ENCODE measurements around the gene C5orf22. TPM values are rescaled to one million over a fixed set of nuclear protein-coding genes. Genes with fewer than 3 reads are reported as not detected.

The C5orf22 gene
- total and polyA plus RNA-seq, 4 donors: 4.6 to 10.3 (median 7.0) TPM

GRCh38 chr5:31487506-31487905, 44.6 kb upstream of the C5orf22 start:
- Histone ChIP-seq H3K27ac (ENCODE audit: low read depth in 1 of 2, low read length in 2 of 2) (no peak overlapping the region), H3K36me3 (ENCODE audit: control insufficient read depth in 4 of 4, insufficient read depth in 3 of 4, low read depth in 1 of 4, low read length in 3 of 4) (peaks cover 6 to 32% (median 19%) of the 10 kb centered on the region in 4 donors), H3K27me3 (ENCODE audit: control insufficient read depth in 4 of 4, insufficient read depth in 4 of 4, low read length in 3 of 4) (no peaks in the 10 kb centered on the region), H3K4me1 (ENCODE audit: control insufficient read depth in 4 of 4, insufficient read depth in 4 of 4, low read length in 3 of 4) (no peaks in the 10 kb centered on the region), H3K9me3 (ENCODE audit: control insufficient read depth in 4 of 4, low read length in 3 of 4) (no peaks in the 10 kb centered on the region), H3K9ac (ENCODE audit: low read depth in 1 of 2, low read length in 2 of 2) (no peak overlapping the region), H3K4me3 (ENCODE audit: low read depth in 1 of 3, low read length in 3 of 3) (no peak overlapping the region)
- DNase-seq (ENCODE audit: low spot score): no peak
- TF ChIP-seq ZBTB33 (IDR thresholded peaks at IDR 0.05): no peak
- TF ChIP-seq FOXA2 (IDR thresholded peaks at IDR 0.05): no peak
- no peak for TF ChIP-seq CTCF (IDR thresholded peaks at IDR 0.05; ENCODE audit: low read depth, low read length, missing input control)
- TF ChIP-seq FOXA1 (IDR thresholded peaks at IDR 0.05): no peak
- TF ChIP-seq SP1 (IDR thresholded peaks at IDR 0.05): no peak
- no peak for TF ChIP-seq HNF4A (conservative IDR thresholded peaks at IDR 0.05)
- no peak for TF ChIP-seq EGR1 (IDR thresholded peaks at IDR 0.05; ENCODE audit: low read depth in 2 of 2)
- TF ChIP-seq HNF4G (IDR thresholded peaks at IDR 0.05): no peak
- TF ChIP-seq, protein P1, sequence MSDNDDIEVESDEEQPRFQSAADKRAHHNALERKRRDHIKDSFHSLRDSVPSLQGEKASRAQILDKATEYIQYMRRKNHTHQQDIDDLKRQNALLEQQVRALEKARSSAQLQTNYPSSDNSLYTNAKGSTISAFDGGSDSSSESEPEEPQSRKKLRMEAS (IDR thresholded peaks at IDR 0.05): no peak
- no peak for TF ChIP-seq RXRA (IDR thresholded peaks at IDR 0.05)
- TF ChIP-seq, protein P2, sequence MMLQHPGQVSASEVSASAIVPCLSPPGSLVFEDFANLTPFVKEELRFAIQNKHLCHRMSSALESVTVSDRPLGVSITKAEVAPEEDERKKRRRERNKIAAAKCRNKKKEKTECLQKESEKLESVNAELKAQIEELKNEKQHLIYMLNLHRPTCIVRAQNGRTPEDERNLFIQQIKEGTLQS (IDR thresholded peaks at IDR 0.05): no peak
- no peak for TF ChIP-seq GABPA (IDR thresholded peaks at IDR 0.05 in 1 of 2, conservative IDR thresholded peaks at IDR 0.05 in 1 of 2)
- TF ChIP-seq RAD21 (IDR thresholded peaks at IDR 0.05): no peak
- 91% methylated on average over 2 of the region's 2 CpGs for WGBS

DNA sequence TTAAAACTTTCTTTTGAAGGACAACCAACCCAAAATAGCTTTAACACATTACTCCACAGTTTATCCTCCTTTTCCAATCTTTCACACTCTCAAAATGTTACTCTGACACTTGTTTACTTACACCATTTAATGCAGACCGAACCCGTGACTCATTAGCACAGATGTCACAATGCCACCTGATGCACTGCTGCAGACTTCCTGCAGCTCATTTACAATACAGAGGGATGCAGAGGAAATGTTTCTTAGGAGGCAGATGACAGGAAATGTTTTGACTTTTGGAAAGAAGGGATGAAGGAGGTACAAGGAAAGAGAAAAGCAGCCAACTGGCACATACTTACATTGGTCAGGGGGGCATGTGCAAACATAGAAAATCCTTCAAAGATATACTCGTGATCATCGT, 39.2 kb upstream of the C5orf22 start:
- Histone ChIP-seq H3K36me3 (ENCODE audit: control insufficient read depth in 4 of 4, insufficient read depth in 3 of 4, low read depth in 1 of 4, low read length in 3 of 4) (peaks cover 14 to 44% (median 32%) of the 10 kb centered on the region in 4 donors), H3K27ac (ENCODE audit: low read depth in 1 of 2, low read length in 2 of 2) (no peak overlapping the region)

More for the DNA sequence above, 39.2 kb upstream of the C5orf22 start:
- Histone ChIP-seq H3K4me3 (ENCODE audit: low read depth in 1 of 3, low read length in 3 of 3) (no peak overlapping the region), H3K4me1 (ENCODE audit: control insufficient read depth in 4 of 4, insufficient read depth in 4 of 4, low read length in 3 of 4) (no peaks in the 10 kb centered on the region), H3K27me3 (ENCODE audit: control insufficient read depth in 4 of 4, insufficient read depth in 4 of 4, low read length in 3 of 4) (no peaks in the 10 kb centered on the region), H3K9me3 (ENCODE audit: control insufficient read depth in 4 of 4, low read length in 3 of 4) (no peaks in the 10 kb centered on the region), H3K9ac (ENCODE audit: low read depth in 1 of 2, low read length in 2 of 2) (no peak overlapping the region)
- DNase-seq (ENCODE audit: low spot score): no peak
- no peak for TF ChIP-seq YY1 (IDR thresholded peaks at IDR 0.05)
- no peak for TF ChIP-seq ZBTB33 (IDR thresholded peaks at IDR 0.05)
- TF ChIP-seq REST (IDR thresholded peaks at IDR 0.05): no peak
- TF ChIP-seq, protein P2 (IDR thresholded peaks at IDR 0.05): no peak
- no peak for TF ChIP-seq HNF4A (conservative IDR thresholded peaks at IDR 0.05)
- TF ChIP-seq TAF1 (conservative IDR thresholded peaks at IDR 0.05): no peak
- no peak for TF ChIP-seq HNF4G (IDR thresholded peaks at IDR 0.05)
- no peak for TF ChIP-seq SP1 (IDR thresholded peaks at IDR 0.05)
- TF ChIP-seq FOXA2 (IDR thresholded peaks at IDR 0.05): no peak
- TF ChIP-seq NR2F2 (IDR thresholded peaks at IDR 0.05): no peak
- TF ChIP-seq EGR1 (IDR thresholded peaks at IDR 0.05; ENCODE audit: low read depth in 2 of 2): no peak
- no peak for TF ChIP-seq FOXA1 (IDR thresholded peaks at IDR 0.05)
- no peak for TF ChIP-seq GABPA (IDR thresholded peaks at IDR 0.05 in 1 of 2, conservative IDR thresholded peaks at IDR 0.05 in 1 of 2)
- TF ChIP-seq, protein P1 (IDR thresholded peaks at IDR 0.05): no peak
- TF ChIP-seq CTCF (IDR thresholded peaks at IDR 0.05; ENCODE audit: low read depth, low read length, missing input control): no peak
- no peak for TF ChIP-seq RAD21 (IDR thresholded peaks at IDR 0.05)
- TF ChIP-seq JUND (IDR thresholded peaks at IDR 0.05): no peak
- TF ChIP-seq RXRA (IDR thresholded peaks at IDR 0.05): no peak
- WGBS: 82% methylated on average over 4 of the region's 4 CpGs

All from liver (tissue), 9 donors.